ENCODE data around the gene TRAPPC12. TPM values are rescaled to one million over a fixed set of nuclear protein-coding genes. Genes with fewer than 3 reads are reported as not detected.
A peak's percentile ranks its signal among the peaks of the same experiment; 100 is the strongest.

TRAPPC12 gene
- total RNA-seq, 1 experiment from 2014 or later: 86.0 TPM

- H3K9ac ChIP-seq (ENCODE audit: extremely low read depth, insufficient read length, low read length): no peak overlapping the region
- WGBS (ENCODE audit: extremely low coverage, insufficient read length, low lambda C conversion rate): no CpG with 5 or more reads among the region's 10 CpGs
- no peak overlapping the region for H4K8ac ChIP-seq (replicated peaks; ENCODE audit: insufficient read length, low read depth, low read length)
- no peaks in the 10 kb centered on the region for H3K79me2 ChIP-seq (ENCODE audit: insufficient read depth, low read length)
- no peak overlapping the region for H4K5ac ChIP-seq (ENCODE audit: insufficient read length, low read depth, low read length)
- H3K79me1 ChIP-seq (ENCODE audit: insufficient read depth, low read depth, low read length, poor library complexity, severe bottlenecking): no peaks in the 10 kb centered on the region
- no peak overlapping the region for H3K4ac ChIP-seq (ENCODE audit: low read depth, low read length)
- H2AK5ac ChIP-seq (ENCODE audit: insufficient read length, low read length): no peak overlapping the region
- H3K4me2 ChIP-seq (ENCODE audit: insufficient read depth, insufficient read length, low read length): no peak overlapping the region
- no peak overlapping the region for H2BK5ac ChIP-seq (ENCODE audit: insufficient read length, low read length)
- DNase-seq: no peak
- H4K20me1 ChIP-seq (ENCODE audit: control insufficient read depth, insufficient read depth, insufficient read length): no peaks in the 10 kb centered on the region
- no peak overlapping the region for H4K91ac ChIP-seq (ENCODE audit: insufficient read length, low read depth, low read length)
- peaks cover 3 to 7% of the 10 kb centered on the region in 2 experiments; a peak in 3 of 4 replicates for H3K4me1 Mint-ChIP-seq
- H3K9me3 ChIP-seq (ENCODE audit: control insufficient read depth, low read depth, low read length): no peaks in the 10 kb centered on the region
- H3K36me3 Mint-ChIP-seq (ENCODE audit: insufficient read depth in 1 of 3, low read depth in 3 of 3): peaks cover 8 to 25% (median 21%) of the 10 kb centered on the region in 3 experiments; a peak in 5 of 7 replicates
- H3K9me3 Mint-ChIP-seq: no peaks in the 10 kb centered on the region
- no peak for TF ChIP-seq CTCF (conservative IDR thresholded peaks at IDR 0.05)
- H3K23ac ChIP-seq (ENCODE audit: insufficient read length, low read depth, low read length): no peak overlapping the region
- no peak overlapping the region for H2BK12ac ChIP-seq (ENCODE audit: insufficient read length, low read depth, low read length)
- H2AFZ ChIP-seq (ENCODE audit: low read length): no peak overlapping the region
- no peak overlapping the region for H3K18ac ChIP-seq (ENCODE audit: insufficient read length, low read depth, low read length)
- H2BK15ac ChIP-seq (ENCODE audit: low read depth, low read length): no peak overlapping the region
- no peak overlapping the region for H3K27ac ChIP-seq (ENCODE audit: insufficient read length, low read depth, low read length)
- H3K27me3 ChIP-seq (ENCODE audit: insufficient read depth, low read length): no peaks in the 10 kb centered on the region
- no peaks in the 10 kb centered on the region for H3K4me1 ChIP-seq (ENCODE audit: insufficient read depth, low read length)
- no peak overlapping the region for H3K14ac ChIP-seq (ENCODE audit: insufficient read depth, low read length)
- no peak overlapping the region for H2BK120ac ChIP-seq (ENCODE audit: low read depth, low read length, poor library complexity, severe bottlenecking)
- peak overlapping the region in 2 of 3 experiments; percentile 26 to 86; a peak in 3 of 7 replicates for H3K27ac Mint-ChIP-seq
- no peaks in the 10 kb centered on the region for H3K23me2 ChIP-seq (ENCODE audit: insufficient read length, low read depth, low read length, poor library complexity, severe bottlenecking)
- H3T11ph ChIP-seq (ENCODE audit: low read length): no peak overlapping the region
- no peaks in the 10 kb centered on the region for H3K27me3 Mint-ChIP-seq (ENCODE audit: low read depth)
- no peak overlapping the region for H2BK20ac ChIP-seq (ENCODE audit: low read depth, low read length, poor library complexity, severe bottlenecking)
- no peak overlapping the region for H3K56ac ChIP-seq (ENCODE audit: insufficient read length, low read depth, low read length)
- no peak overlapping the region for H3K4me3 Mint-ChIP-seq
Measured at GRCh38 chr2:3432693-3433338, 53.3 kb downstream of the TRAPPC12 start.

All from H9 (cell line).